Lung (tissue), 12 donors: ENCODE data around the gene DEFB113. TPM values are rescaled to one million over a fixed set of nuclear protein-coding genes. Genes with fewer than 3 reads are reported as not detected.

Experiments
- ATAC-seq: fragments of 200-7000 bp; cut with Tn5 transposase; one replicate; pipeline ENCODE4 v1.9.1; 2020; ENCODE audit warnings: moderate number of reproducible peaks; ENCODE audit not compliant: insufficient read depth, low FRiP score
- DNase-seq, 3 donors: peaks; one replicate each; pipeline ENCODE4 v3.0.0-alpha.2; 2013 to 2017
- H3K27ac ChIP-seq, 2 donors: one replicate each; pipeline ENCODE4 v1.5.1; 2013; ENCODE audit warnings: mild to moderate bottlenecking in 2 of 2, moderate library complexity in 2 of 2, control low read depth in 1 of 2, inconsistent platforms in 1 of 2, low read depth in 1 of 2, low read length in 1 of 2
- H3K27me3 ChIP-seq, 3 donors: one replicate each; pipeline ENCODE4 v1.5.1; 2013; ENCODE audit warnings: low read length in 2 of 3; ENCODE audit not compliant: control insufficient read depth in 3 of 3, insufficient read depth in 3 of 3
- H3K36me3 ChIP-seq, 4 donors: one replicate each; pipeline ENCODE4 v1.5.1; 2013; ENCODE audit warnings: low read length in 4 of 4, mild to moderate bottlenecking in 1 of 4, moderate library complexity in 1 of 4; ENCODE audit not compliant: control insufficient read depth in 4 of 4, insufficient read depth in 4 of 4
- H3K4me1 ChIP-seq, 5 donors: one replicate each; pipeline ENCODE4 v1.5.1; 2013; ENCODE audit warnings: low read length in 5 of 5, mild to moderate bottlenecking in 2 of 5, moderate library complexity in 1 of 5; ENCODE audit not compliant: control insufficient read depth in 5 of 5, insufficient read depth in 5 of 5
- H3K4me3 ChIP-seq: one replicate; pipeline ENCODE4 v1.5.1; 2013; ENCODE audit warnings: mild to moderate bottlenecking, control low read depth, moderate library complexity
- H3K9ac ChIP-seq, 2 donors: one replicate each; pipeline ENCODE4 v1.5.1; 2013; ENCODE audit warnings: low read length in 2 of 2, control low read depth in 1 of 2; ENCODE audit not compliant: insufficient read depth in 1 of 2
- H3K9me3 ChIP-seq, 4 donors: one replicate each; pipeline ENCODE4 v1.5.1; 2013; ENCODE audit warnings: low read length in 3 of 4, mild to moderate bottlenecking in 1 of 4, moderate library complexity in 1 of 4; ENCODE audit not compliant: control insufficient read depth in 4 of 4, insufficient read depth in 3 of 4
- WGBS, 2 donors: extraction: QIAGEN DNeasy Blood & Tissue Kit; methylation state at CpG; one replicate each; pipeline ENCODE4 v1.1.7; 2013; 5-methylcytosine and 5-hydroxymethylcytosine counted together
- polyA plus RNA-seq, 2 donors: library from polyadenylated mRNA; stranded (reverse); fragments of 200-250 nt; gene quantifications; one replicate each; pipeline ENCODE4 v1.2.1, GENCODE V29; 2013
- total RNA-seq, 2 donors: library from RNA; depleted of rRNA in 1 of 2; stranded (reverse); fragments of >200 nt in 1 of 2; gene quantifications; one replicate each; pipeline ENCODE4 v1.2.1, GENCODE V29; 2014 to 2021
- TF ChIP-seq, protein P1 (sequence below): IDR thresholded peaks from 2 replicates; pipeline ENCODE4 v1.5.1; 2012; ENCODE audit warnings: mild to moderate bottlenecking; ENCODE audit errors: control extremely low read depth, extremely low read depth
- donor health status: control.
- donor health status: control.
- donor health status: Bipolar disorder and iron deficiency.
- donor health status: healthy.
- donor health status: DM: yes; HTN: yes; CAD: no.

Gene DEFB113
- total and polyA plus RNA-seq, 4 donors, result not detected

DNA sequence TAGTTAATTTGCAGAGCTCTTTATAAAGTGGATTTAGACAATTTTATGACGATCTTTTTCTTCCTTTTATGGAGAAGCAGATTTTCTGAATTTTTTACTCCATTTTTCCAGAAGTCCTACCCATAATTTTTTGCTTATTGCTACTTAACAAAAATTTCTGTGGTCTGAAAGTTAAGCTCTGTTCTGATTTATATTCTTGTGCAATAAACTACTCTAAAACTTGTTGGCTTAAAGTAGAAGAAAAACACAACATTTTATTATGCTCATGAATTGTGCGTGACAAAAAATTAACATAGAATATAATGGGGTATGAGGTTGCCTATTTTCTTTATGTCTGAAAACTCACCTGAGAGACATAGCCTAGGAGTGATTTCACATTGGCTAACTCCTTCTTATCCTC, 2.6 kb downstream of the DEFB113 start:
- DNase-seq, result no peak
- ATAC-seq, result no peak
- Histone ChIP-seq H3K4me1 (no peaks in the 10 kb centered on the region), H3K36me3 (no peaks in the 10 kb centered on the region), H3K9ac (no peak overlapping the region), H3K27ac (no peak overlapping the region), H3K27me3 (no peaks in the 10 kb centered on the region), H3K4me3 (no peak overlapping the region), H3K9me3 (no peaks in the 10 kb centered on the region)
- TF ChIP-seq, protein P1, sequence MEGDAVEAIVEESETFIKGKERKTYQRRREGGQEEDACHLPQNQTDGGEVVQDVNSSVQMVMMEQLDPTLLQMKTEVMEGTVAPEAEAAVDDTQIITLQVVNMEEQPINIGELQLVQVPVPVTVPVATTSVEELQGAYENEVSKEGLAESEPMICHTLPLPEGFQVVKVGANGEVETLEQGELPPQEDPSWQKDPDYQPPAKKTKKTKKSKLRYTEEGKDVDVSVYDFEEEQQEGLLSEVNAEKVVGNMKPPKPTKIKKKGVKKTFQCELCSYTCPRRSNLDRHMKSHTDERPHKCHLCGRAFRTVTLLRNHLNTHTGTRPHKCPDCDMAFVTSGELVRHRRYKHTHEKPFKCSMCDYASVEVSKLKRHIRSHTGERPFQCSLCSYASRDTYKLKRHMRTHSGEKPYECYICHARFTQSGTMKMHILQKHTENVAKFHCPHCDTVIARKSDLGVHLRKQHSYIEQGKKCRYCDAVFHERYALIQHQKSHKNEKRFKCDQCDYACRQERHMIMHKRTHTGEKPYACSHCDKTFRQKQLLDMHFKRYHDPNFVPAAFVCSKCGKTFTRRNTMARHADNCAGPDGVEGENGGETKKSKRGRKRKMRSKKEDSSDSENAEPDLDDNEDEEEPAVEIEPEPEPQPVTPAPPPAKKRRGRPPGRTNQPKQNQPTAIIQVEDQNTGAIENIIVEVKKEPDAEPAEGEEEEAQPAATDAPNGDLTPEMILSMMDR, result no peak
- 62 to 74% methylated on average over 2 of the region's 2 CpGs for WGBS, 2 donors

DNA sequence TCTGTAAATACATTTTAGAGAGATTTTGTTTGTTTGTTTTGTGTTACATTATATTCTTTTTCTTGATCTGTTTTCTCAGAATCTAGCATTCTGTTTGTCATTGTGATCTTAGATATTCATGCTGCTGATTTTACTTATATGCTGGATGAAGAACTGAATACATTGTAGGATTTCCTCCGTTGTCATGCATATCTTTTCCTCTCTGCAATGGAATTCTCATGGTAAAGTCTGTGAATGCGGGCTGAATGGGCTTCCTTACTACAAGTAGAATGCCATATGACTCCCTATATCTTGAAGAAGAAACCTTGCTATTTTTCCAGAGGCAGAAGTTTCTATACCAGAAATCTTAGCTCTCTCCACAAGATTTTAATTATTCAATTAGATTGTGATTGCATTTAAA, 3.1 kb downstream of the DEFB113 start:
- 44 to 58% methylated on average over 2 of the region's 2 CpGs for WGBS, 2 donors
- H3K36me3 ChIP-seq, result no peaks in the 10 kb centered on the region
- H3K27ac ChIP-seq, result no peak overlapping the region
- no peak for ATAC-seq
- H3K4me1 ChIP-seq, result no peaks in the 10 kb centered on the region
- no peak overlapping the region for H3K9ac ChIP-seq
- no peak for DNase-seq
- no peak overlapping the region for H3K4me3 ChIP-seq
- TF ChIP-seq, protein P1, result no peak
- H3K27me3 ChIP-seq, result no peaks in the 10 kb centered on the region
- no peaks in the 10 kb centered on the region for H3K9me3 ChIP-seq

DNA sequence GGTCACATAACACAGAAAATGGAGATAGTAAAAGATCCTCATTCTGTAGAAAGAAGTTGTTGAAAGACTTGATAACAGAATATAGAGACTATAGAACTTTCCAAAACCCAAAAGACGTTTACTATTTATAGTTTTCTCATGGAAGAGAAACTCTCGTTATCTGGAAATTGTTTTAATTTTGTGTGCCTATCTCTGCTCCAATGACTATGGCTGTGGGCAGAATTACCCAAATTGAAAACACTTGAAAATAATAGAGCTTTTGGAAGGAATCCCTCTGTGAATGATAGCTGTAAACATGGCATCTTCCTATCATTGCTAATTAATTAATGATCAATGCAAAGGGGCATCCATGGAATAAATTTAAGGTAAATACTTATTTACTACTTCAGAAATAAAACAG, 5.4 kb downstream of the DEFB113 start, which contains the start of gene DEFB114:
DEFB114 (minus strand) TSS at position 101 of the 400 bp plus-strand sequence; CDS start at position 42, 59 bp downstream.
- ATAC-seq, result no peak
- no peak within 1 kb of the TSS for H3K27ac ChIP-seq
- no peaks in the 10 kb centered on the region for H3K9me3 ChIP-seq
- TF ChIP-seq, protein P1, result no peak
- H3K36me3 ChIP-seq, result no peaks in the 10 kb centered on the region
- H3K4me3 ChIP-seq, result no peak within 1 kb of the TSS
- 78 to 84% methylated on average over 2 of the region's 2 CpGs for WGBS, 2 donors
- H3K9ac ChIP-seq, result no peak within 1 kb of the TSS
- H3K4me1 ChIP-seq, result no peaks in the 10 kb centered on the region
- DNase-seq, result no peak
- H3K27me3 ChIP-seq, result no peaks in the 10 kb centered on the region

DNA sequence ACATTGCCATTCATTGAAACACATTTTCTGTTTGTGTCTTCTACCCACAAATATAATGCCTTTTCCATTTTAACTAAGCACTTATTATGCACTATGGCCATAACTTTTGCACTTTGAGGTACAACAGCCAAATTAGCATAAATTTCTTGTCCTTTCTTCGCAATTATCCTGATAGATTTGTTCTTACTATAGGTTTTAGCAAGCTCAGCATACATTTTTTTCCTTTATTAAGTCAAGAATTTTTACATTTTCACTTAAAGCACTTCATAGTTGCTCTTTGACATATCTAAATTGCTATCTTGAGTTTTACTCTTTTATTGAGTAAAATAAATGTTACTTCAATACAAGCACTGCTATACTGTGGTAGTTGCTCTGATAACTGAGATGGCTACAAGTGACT, 11.2 kb downstream of the DEFB113 start:
- Histone ChIP-seq H3K27me3 (no peaks in the 10 kb centered on the region), H3K4me3 (no peak overlapping the region), H3K9ac (no peak overlapping the region), H3K27ac (no peak overlapping the region), H3K9me3 (no peaks in the 10 kb centered on the region), H3K4me1 (no peaks in the 10 kb centered on the region), H3K36me3 (no peaks in the 10 kb centered on the region)
- DNase-seq (no peak), ATAC-seq (no peak)
- 69 to 84% methylated on average over 1 of the region's 1 CpG for WGBS, 2 donors
- TF ChIP-seq, protein P1, result no peak
